H1 (cell line): Measurements from ENCODE around the gene CCDC12. TPM values are rescaled to one million over a fixed set of nuclear protein-coding genes. Genes with fewer than 3 reads are reported as not detected.

ENCODE experiments used
- CTCF ChIA-PET: fragments of 300-600 bp; sonication (Branson Sonifier 250); formaldehyde crosslinking; loops from one replicate; lab custom pipeline; 2021; ENCODE audit not compliant: partially characterized antibody; lab: Charles Lee
- POLR2A ChIA-PET: fragments of 300-600 bp; sonication (Branson Sonifier 250); formaldehyde crosslinking; loops from one replicate; lab custom pipeline; 2021; ENCODE audit warnings: inconsistent platforms; ENCODE audit not compliant: partially characterized antibody; lab: Charles Lee
- DNase-seq, 2 experiments: peaks; one replicate each; pipeline versions ENCODE4 v3.0.0 to v3.0.0-alpha.2; 2010 to 2022; ENCODE audit warnings: low spot score in 2 of 2, low read depth in 1 of 2, mixed read lengths in 1 of 2
- FAIRE-seq: peaks from 2 replicates; lab custom pipeline; 2011; peaks lifted over from hg19 to GRCh38; lab: Jason Lieb, UNC
- H2AFZ ChIP-seq: 2 replicates; pipeline ENCODE4 v1.8.1; 2012; ENCODE audit warnings: low read length, inconsistent platforms
- H2AK5ac ChIP-seq: 2 replicates; pipeline ENCODE4 v1.6.1; 2013; ENCODE audit warnings: low read depth, low read length
- H2BK120ac ChIP-seq: replicated peaks from 2 replicates; pipeline ENCODE3; 2013; ENCODE audit warnings: low read depth, low read length, inconsistent platforms
- H2BK12ac ChIP-seq: 2 replicates; pipeline ENCODE4 v1.6.1; 2013; ENCODE audit warnings: low read depth, low read length
- H2BK15ac ChIP-seq: 2 replicates; pipeline ENCODE4 v1.6.1; 2013; ENCODE audit warnings: low read length
- H2BK20ac ChIP-seq: 2 replicates; pipeline ENCODE4 v1.6.1; 2013; ENCODE audit warnings: low read length
- H2BK5ac ChIP-seq: 2 replicates; pipeline ENCODE4 v1.6.1; 2013; ENCODE audit warnings: low read depth, low read length
- H3K14ac ChIP-seq: 2 replicates; pipeline ENCODE4 v1.6.1; 2013; ENCODE audit warnings: inconsistent platforms; ENCODE audit not compliant: insufficient read length
- H3K18ac ChIP-seq: 2 replicates; pipeline ENCODE4 v1.6.1; 2013; ENCODE audit warnings: low read length; ENCODE audit errors: extremely low read depth
- H3K23ac ChIP-seq: 2 replicates; pipeline ENCODE4 v1.6.1; 2013; ENCODE audit warnings: inconsistent platforms; ENCODE audit not compliant: insufficient read length
- H3K23me2 ChIP-seq: 2 replicates; pipeline ENCODE4 v1.6.1; 2013; ENCODE audit warnings: low read depth, low read length
- H3K27ac ChIP-seq: 2 replicates; pipeline ENCODE4 v1.6.1; 2011; ENCODE audit warnings: low read depth, low read length, inconsistent platforms
- H3K27me3 ChIP-seq, 4 experiments: replicated peaks in 1 of 4; 1 replicate in 1 of 4; 2 replicates in 3 of 4; pipeline versions ENCODE4 v1.6.1 to v1.8.1; 2011 to 2013; ENCODE audit warnings: low read length in 3 of 4, mild to moderate bottlenecking in 3 of 4, inconsistent platforms in 2 of 4, mixed read lengths in 2 of 4, moderate library complexity in 1 of 4; ENCODE audit not compliant: control insufficient read depth in 3 of 4, insufficient read depth in 3 of 4; ENCODE audit errors: extremely low read depth in 1 of 4
- H3K36me3 ChIP-seq, 4 experiments: 2 replicates each; pipeline versions ENCODE4 v1.6.1 to v1.8.1; 2011 to 2013; ENCODE audit warnings: mild to moderate bottlenecking in 4 of 4, low read length in 3 of 4, moderate library complexity in 2 of 4, control low read depth in 1 of 4, inconsistent platforms in 1 of 4; ENCODE audit not compliant: insufficient read depth in 4 of 4, control insufficient read depth in 2 of 4
- H3K4ac ChIP-seq: replicated peaks from 2 replicates; pipeline ENCODE3; 2013; ENCODE audit warnings: low read length, low read depth, mixed read lengths, inconsistent platforms; ENCODE audit not compliant: insufficient read length
- H3K4me1 ChIP-seq, 4 experiments: replicated peaks in 1 of 4; 1 replicate in 1 of 4; 2 replicates in 3 of 4; pipeline versions ENCODE4 v1.6.1 to v1.8.1; 2011 to 2013; ENCODE audit warnings: low read length in 3 of 4, inconsistent platforms in 2 of 4, mixed read lengths in 1 of 4; ENCODE audit not compliant: insufficient read depth in 4 of 4, control insufficient read depth in 3 of 4
- H3K4me2 ChIP-seq, 2 experiments: 2 replicates each; pipeline versions ENCODE4 v1.6.1 to v1.8.1; 2011 to 2013; ENCODE audit warnings: low read depth in 2 of 2, low read length in 2 of 2, control low read depth in 1 of 2, inconsistent platforms in 1 of 2, mild to moderate bottlenecking in 1 of 2; ENCODE audit not compliant: insufficient read depth in 1 of 2
- H3K4me3 ChIP-seq, 4 experiments: fragments of 200-600, 300-600 bp in 1 of 4; sonication (generic), shearing (Covaris generic), sonication (Bioruptor Twin) in 1 of 4; 2 replicates each; pipeline versions ENCODE4 v1.5.1 to v1.8.1; 2011 to 2016; ENCODE audit warnings: low read length in 4 of 4, low read depth in 3 of 4, control low read depth in 2 of 4, inconsistent platforms in 2 of 4, mild to moderate bottlenecking in 2 of 4, mixed read lengths in 1 of 4, moderate library complexity in 1 of 4; ENCODE audit not compliant: insufficient read depth in 2 of 4; ENCODE audit errors: extremely low read depth in 1 of 4
- H3K56ac ChIP-seq: replicated peaks from 2 replicates; pipeline ENCODE3; 2013; ENCODE audit warnings: low read depth, mild to moderate bottlenecking, mixed read lengths, low read length, inconsistent platforms; ENCODE audit not compliant: insufficient read length
- H3K79me1 ChIP-seq: 2 replicates; pipeline ENCODE4 v1.6.1; 2013; ENCODE audit warnings: low read depth, low read length, control low read depth
- H3K79me2 ChIP-seq, 2 experiments: 2 replicates each; pipeline versions ENCODE4 v1.6.1 to v1.8.1; 2012 to 2013; ENCODE audit warnings: low read length in 2 of 2, mild to moderate bottlenecking in 2 of 2, inconsistent platforms in 1 of 2; ENCODE audit not compliant: insufficient read depth in 2 of 2, control insufficient read depth in 1 of 2
- H3K9ac ChIP-seq, 4 experiments: replicated peaks in 1 of 4; 1 replicate in 1 of 4; 2 replicates in 3 of 4; pipeline versions ENCODE4 v1.6.1 to v1.8.1; 2011 to 2013; ENCODE audit warnings: low read depth in 3 of 4, low read length in 3 of 4, control low read depth in 2 of 4, mild to moderate bottlenecking in 2 of 4, moderate library complexity in 2 of 4, inconsistent platforms in 1 of 4; ENCODE audit errors: extremely low read depth in 1 of 4
- H3K9me3 ChIP-seq, 2 experiments: 2 replicates each; pipeline versions ENCODE4 v1.6.1 to v1.8.1; 2012 to 2013; ENCODE audit warnings: mild to moderate bottlenecking in 2 of 2, moderate library complexity in 2 of 2, control low read depth in 1 of 2, inconsistent platforms in 1 of 2, low read depth in 1 of 2, low read length in 1 of 2, mixed read lengths in 1 of 2; ENCODE audit not compliant: insufficient read depth in 2 of 2
- H4K20me1 ChIP-seq, 2 experiments: replicated peaks in 1 of 2; 2 replicates each; pipeline versions ENCODE3 to v1.8.1; 2011 to 2013; ENCODE audit warnings: inconsistent platforms in 2 of 2, low read length in 2 of 2, mild to moderate bottlenecking in 1 of 2; ENCODE audit not compliant: insufficient read depth in 2 of 2, control insufficient read depth in 1 of 2
- H4K5ac ChIP-seq: 2 replicates; pipeline ENCODE4 v1.6.1; 2013; ENCODE audit warnings: low read length, low read depth, mixed read lengths, inconsistent platforms; ENCODE audit not compliant: insufficient read length
- H4K8ac ChIP-seq: 2 replicates; pipeline ENCODE4 v1.8.0; 2013; ENCODE audit warnings: mild to moderate bottlenecking, moderate library complexity, low read length, inconsistent platforms; ENCODE audit not compliant: insufficient read depth; ENCODE audit errors: extremely low read depth
- H4K91ac ChIP-seq: replicated peaks from 2 replicates; pipeline ENCODE3; 2013; ENCODE audit warnings: low read length, mixed read lengths, inconsistent platforms; ENCODE audit not compliant: insufficient read length
- ATF3 ChIP-seq: IDR thresholded peaks from 2 replicates; pipeline ENCODE4 v1.6.1; 2011; ENCODE audit warnings: low read depth, mild to moderate bottlenecking, low read length; ENCODE audit not compliant: insufficient read depth
- CHD2 ChIP-seq: IDR thresholded peaks from 2 replicates; pipeline ENCODE4 v1.6.1; 2012; ENCODE audit warnings: low read length, improper control_type of control experiment
- EGR1 ChIP-seq: IDR thresholded peaks from 2 replicates; pipeline ENCODE4 v1.6.1; 2011; ENCODE audit warnings: low read depth, low read length, borderline replicate concordance
- FOSL1 ChIP-seq: IDR thresholded peaks from 2 replicates; pipeline ENCODE4 v1.6.1; 2011; ENCODE audit warnings: mild to moderate bottlenecking, low read depth, low read length, moderate library complexity; ENCODE audit not compliant: insufficient read depth
- GTF2F1 ChIP-seq: IDR thresholded peaks from 2 replicates; pipeline ENCODE4 v1.6.1; 2012; ENCODE audit warnings: low read depth, low read length, improper control_type of control experiment, borderline replicate concordance
- KDM5A ChIP-seq: fragments of 200-600 bp; IDR thresholded peaks from 2 replicates; pipeline ENCODE4 v1.7.1; 2012; ENCODE audit warnings: mild to moderate bottlenecking, low read length, inconsistent platforms, mixed read lengths
- NRF1 ChIP-seq: IDR thresholded peaks from 2 replicates; pipeline ENCODE4 v1.6.1; 2011; ENCODE audit warnings: mild to moderate bottlenecking, low read depth, low read length, improper control_type of control experiment
- RXRA ChIP-seq: IDR thresholded peaks from 2 replicates; pipeline ENCODE4 v1.6.1; 2011; ENCODE audit warnings: low read depth, mild to moderate bottlenecking, low read length, moderate library complexity; ENCODE audit not compliant: insufficient read depth
- SP1 ChIP-seq: IDR thresholded peaks from 2 replicates; pipeline ENCODE4 v1.6.1; 2011; ENCODE audit warnings: low read depth, low read length
- SRF ChIP-seq: IDR thresholded peaks from 2 replicates; pipeline ENCODE4 v1.6.1; 2011; ENCODE audit warnings: mild to moderate bottlenecking, low read depth, low read length, moderate library complexity
- TAF1 ChIP-seq: IDR thresholded peaks from 2 replicates; pipeline ENCODE4 v1.6.1; 2011; ENCODE audit warnings: mild to moderate bottlenecking, low read depth, low read length
- TAF7 ChIP-seq: optimal IDR thresholded peaks from 2 replicates; pipeline ENCODE3; 2011; ENCODE audit warnings: low read depth, mild to moderate bottlenecking, inconsistent platforms, low read length, moderate library complexity, borderline replicate concordance
- YY1 ChIP-seq: IDR thresholded peaks from 2 replicates; pipeline ENCODE4 v1.6.1; 2011; ENCODE audit warnings: low read depth, mild to moderate bottlenecking, low read length
- WGBS, 2 experiments: shearing (Covaris generic) in 1 of 2; methylation state at CpG; one replicate each; pipeline versions ENCODE4 v1.1.6 to v1.1.7; 2013 to 2015; ENCODE audit warnings: low lambda C conversion rate in 2 of 2, mixed read lengths in 2 of 2, inconsistent platforms in 1 of 2, low coverage in 1 of 2, missing lambda C conversion rate in 1 of 2; ENCODE audit not compliant: insufficient replicate concordance in 2 of 2, insufficient coverage in 1 of 2, insufficient read length in 1 of 2; ENCODE audit errors: extremely low coverage in 1 of 2, missing lambda C conversion rate in 1 of 2; 5-methylcytosine and 5-hydroxymethylcytosine counted together
- polyA plus RNA-seq, 7 experiments: library from polyadenylated mRNA; depleted of rRNA in 3 of 7; stranded (reverse) in 5 of 7; unstranded in 2 of 7; fragments of >200 nt in 5 of 7; fragments of 200-250 nt in 2 of 7; gene quantifications; 1 replicate in 5 of 7; 2 replicates in 1 of 7; 4 replicates in 1 of 7; pipeline versions ENCODE4 v1.2.1 to v1.2.3, GENCODE V29; 2011 to 2013; ENCODE audit warnings: missing spikeins in 2 of 7, mixed read lengths in 2 of 7
- total RNA-seq: library from RNA; stranded (reverse); fragmentation: NEBNext Ultra II Directional; extraction: Animal tissue kit (Norgen Biotek cat#: 25700); gene quantifications from 2 replicates; pipeline ENCODE4 v1.2.1, GENCODE V29; 2021

CCDC12 gene
- total and polyA plus RNA-seq, 2 of the 8 experiments (the other 6 are each of a cell fraction or from before 2014, with no cell fraction given): 29.5 to 41.3 TPM

GRCh38 chr3:46915297-46915822, 61.2 kb downstream of the CCDC12 start:
- POLR2A ChIA-PET: interaction anchor here (0.9 to 1.6 kb wide), 3 partner anchors 8 to 209 kb away, joined by 3 to 5 read pairs (median 4); partner anchors contain the start of gene NBEAL2
- Histone ChIP-seq H3K9me3 (peaks cover 3 to 4% of the 10 kb centered on the region in 2 experiments; a peak in 2 of 4 replicates), H4K5ac (no peak overlapping the region), H3K14ac (no peak overlapping the region), H4K20me1 (peaks cover 0 to 1% of the 10 kb centered on the region in 2 experiments), H3K9ac (no peak overlapping the region), H2BK20ac (no peak overlapping the region), H2AK5ac (no peak overlapping the region), H2BK15ac (no peak overlapping the region), H3K56ac (no peak overlapping the region), H2BK12ac (no peak overlapping the region), H3K23me2 (no peaks in the 10 kb centered on the region), H3K23ac (no peak overlapping the region), H3K27ac (no peak overlapping the region), H3K4me2 (no peak overlapping the region), H3K36me3 (peaks cover 5 to 25% (median 13%) of the 10 kb centered on the region in 4 experiments; a peak in 7 of 8 replicates), H3K4ac (no peak overlapping the region), H3K79me1 (no peaks in the 10 kb centered on the region), H2BK5ac (no peak overlapping the region), H3K4me1 (no peaks in the 10 kb centered on the region), H4K8ac (no peak overlapping the region), H2BK120ac (no peak overlapping the region), H3K27me3 (no peaks in the 10 kb centered on the region), H3K18ac (no peak overlapping the region), H3K4me3 (no peak overlapping the region), H4K91ac (no peak overlapping the region), H3K79me2 (no peaks in the 10 kb centered on the region), H2AFZ (no peak overlapping the region)
- no peak for FAIRE-seq
- no peak for DNase-seq
- CTCF ChIA-PET: interaction anchor here (0.6 to 3.2 kb wide), 6 partner anchors 8 to 252 kb away, joined by 3 to 28 read pairs (median 3); no protein-coding TSS in a partner anchor
- WGBS, 2 experiments: 94% methylated on average over 8 of the region's 8 CpGs; no CpG with 5 or more reads in 1 of the 2 experiments
- no peak for TF ChIP-seq GTF2F1
- TF ChIP-seq YY1: no peak
- TF ChIP-seq FOSL1: no peak
- no peak for TF ChIP-seq RXRA
- TF ChIP-seq SP1: no peak
- TF ChIP-seq EGR1: no peak
- no peak for TF ChIP-seq NRF1
- TF ChIP-seq SRF: no peak
- no peak for TF ChIP-seq TAF7
- TF ChIP-seq CHD2: no peak
- TF ChIP-seq ATF3: no peak
- no peak for TF ChIP-seq KDM5A
- TF ChIP-seq TAF1: no peak
